DND-41 (cell line): ENCODE measurements around the gene NACA.

Source experiments
- ATAC-seq: fragments of 200-7000 bp; cut with Tn5 transposase; 3 replicates; pipeline ENCODE4 v1.9.1; 2021; ENCODE audit warnings: low read depth; ENCODE audit not compliant: insufficient read depth
- DNase-seq: peaks from one replicate; pipeline ENCODE4 v3.0.0-alpha.2; 2020
- H2AFZ ChIP-seq: 2 replicates; pipeline ENCODE4 v1.6.0; 2012; ENCODE audit warnings: low read depth, low read length
- H3K27ac ChIP-seq: 2 replicates; pipeline ENCODE4 v1.5.1; 2012; ENCODE audit warnings: low read length, inconsistent platforms
- H3K27me3 ChIP-seq: fragments of 200-600 bp; sonication (generic); 2 replicates; pipeline ENCODE4 v1.6.0; 2012; ENCODE audit warnings: low read length, mild to moderate bottlenecking, inconsistent platforms; ENCODE audit not compliant: insufficient read depth, poor library complexity
- H3K36me3 ChIP-seq: 2 replicates; pipeline ENCODE4 v1.5.1; 2012; ENCODE audit warnings: low read length, inconsistent platforms; ENCODE audit not compliant: insufficient read depth
- H3K4me1 ChIP-seq: 2 replicates; pipeline ENCODE4 v1.5.1; 2012; ENCODE audit warnings: mild to moderate bottlenecking, low read length; ENCODE audit not compliant: insufficient read depth
- H3K4me2 ChIP-seq: 2 replicates; pipeline ENCODE4 v1.6.0; 2012; ENCODE audit warnings: mild to moderate bottlenecking, moderate library complexity, low read length, inconsistent platforms; ENCODE audit not compliant: insufficient read depth
- H3K4me3 ChIP-seq, 2 experiments: fragments of 200-600 bp in 1 of 2; shearing (Covaris generic) in 1 of 2; 2 replicates each; pipeline ENCODE4 v1.5.1; 2012 to 2016; ENCODE audit warnings: inconsistent platforms in 2 of 2, low read length in 2 of 2, mild to moderate bottlenecking in 2 of 2, low read depth in 1 of 2, moderate library complexity in 1 of 2
- H3K79me2 ChIP-seq: 2 replicates; pipeline ENCODE4 v1.6.0; 2012; ENCODE audit warnings: low read length, inconsistent platforms; ENCODE audit not compliant: insufficient read depth
- H3K9ac ChIP-seq: 2 replicates; pipeline ENCODE4 v1.6.0; 2012; ENCODE audit warnings: low read depth, mild to moderate bottlenecking, inconsistent platforms, low read length, moderate library complexity
- H3K9me3 ChIP-seq: 2 replicates; pipeline ENCODE4 v1.5.1; 2012; ENCODE audit warnings: low read length, moderate library complexity, mild to moderate bottlenecking, inconsistent platforms; ENCODE audit not compliant: insufficient read depth, severe bottlenecking
- H4K20me1 ChIP-seq: 2 replicates; pipeline ENCODE4 v1.6.0; 2012; ENCODE audit warnings: low read length; ENCODE audit not compliant: insufficient read depth
- CTCF ChIP-seq: IDR thresholded peaks from 2 replicates; pipeline ENCODE4 v1.5.1; 2012; ENCODE audit warnings: borderline replicate concordance, low read length, moderate library complexity, mild to moderate bottlenecking; ENCODE audit not compliant: poor library complexity, severe bottlenecking; ENCODE audit errors: extremely low read depth
- EZH2 ChIP-seq: IDR thresholded peaks from 3 replicates; pipeline ENCODE4 v1.6.1; 2012; ENCODE audit warnings: borderline replicate concordance, low read depth, mild to moderate bottlenecking, moderate library complexity, low read length, inconsistent platforms; ENCODE audit not compliant: severe bottlenecking

Gene NACA

GRCh38 chr12:56724972-56725722 lies at the start of gene NACA:
Gene NACA, minus strand, starts transcription at chr12:56725299. Its CDS starts 778 bp downstream, at chr12:56724521.
- peak within 1 kb of the TSS; percentile 98 for H3K4me2 ChIP-seq
- H3K9ac ChIP-seq = peak within 1 kb of the TSS; percentile 85
- H3K9me3 ChIP-seq = no peaks in the 10 kb centered on the region
- H3K79me2 ChIP-seq = peaks cover 50% of the 10 kb centered on the region
- peak within 1 kb of the TSS; percentile 88 to 93 for H3K4me3 ChIP-seq
- H4K20me1 ChIP-seq = peaks cover 42% of the 10 kb centered on the region
- H2AFZ ChIP-seq = peak within 1 kb of the TSS; percentile 82
- no peak for TF ChIP-seq CTCF
- TF ChIP-seq EZH2 = no peak
- H3K36me3 ChIP-seq = peaks cover 62% of the 10 kb centered on the region
- H3K4me1 ChIP-seq = peaks cover 60% of the 10 kb centered on the region
- H3K27ac ChIP-seq = peak within 1 kb of the TSS; percentile 89
- ATAC-seq (peak; percentile 91), DNase-seq (peak; percentile 100)
- no peaks in the 10 kb centered on the region for H3K27me3 ChIP-seq

GRCh38 chr12:56773113-56773512 lies 48.0 kb upstream of the NACA start:
- no peak overlapping the region for H3K9ac ChIP-seq
- H2AFZ ChIP-seq = no peak overlapping the region
- no peaks in the 10 kb centered on the region for H4K20me1 ChIP-seq
- H3K4me2 ChIP-seq = no peak overlapping the region
- ATAC-seq (no peak), DNase-seq (no peak)
- no peaks in the 10 kb centered on the region for H3K9me3 ChIP-seq
- no peak overlapping the region for H3K4me3 ChIP-seq
- no peaks in the 10 kb centered on the region for H3K27me3 ChIP-seq
- H3K36me3 ChIP-seq = no peaks in the 10 kb centered on the region
- no peaks in the 10 kb centered on the region for H3K79me2 ChIP-seq
- H3K4me1 ChIP-seq = no peaks in the 10 kb centered on the region
- H3K27ac ChIP-seq = no peak overlapping the region
- TF ChIP-seq CTCF (no peak), EZH2 (no peak)

DNA sequence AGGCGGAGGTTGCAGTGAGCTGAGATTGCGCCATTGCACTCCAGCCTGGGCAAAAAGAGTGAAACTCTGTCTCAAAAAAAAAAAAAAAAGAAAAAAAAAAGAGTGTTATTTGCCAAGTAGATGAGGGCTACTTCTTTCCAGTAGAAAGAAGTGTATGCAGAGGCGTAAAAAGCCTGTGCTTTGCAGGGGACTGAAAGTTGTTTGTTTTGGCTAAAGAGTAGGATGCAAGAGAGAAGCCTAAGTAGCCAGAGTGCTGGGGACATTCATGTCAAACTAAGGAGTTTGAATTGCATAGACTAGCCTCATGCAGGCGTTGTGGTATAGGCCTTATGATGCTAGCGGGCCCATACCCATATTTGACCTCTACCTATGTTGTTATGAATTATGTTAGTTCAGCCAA lies 47.5 kb upstream of the NACA start:
- H3K36me3 ChIP-seq = no peaks in the 10 kb centered on the region
- TF ChIP-seq CTCF (no peak), EZH2 (no peak)
- DNase-seq = no peak
- no peak overlapping the region for H3K4me2 ChIP-seq
- no peaks in the 10 kb centered on the region for H4K20me1 ChIP-seq
- no peak overlapping the region for H3K4me3 ChIP-seq
- H3K27me3 ChIP-seq = no peaks in the 10 kb centered on the region
- no peak overlapping the region for H3K9ac ChIP-seq
- ATAC-seq = no peak
- no peaks in the 10 kb centered on the region for H3K4me1 ChIP-seq
- no peak overlapping the region for H3K27ac ChIP-seq
- no peak overlapping the region for H2AFZ ChIP-seq
- no peaks in the 10 kb centered on the region for H3K9me3 ChIP-seq
- no peaks in the 10 kb centered on the region for H3K79me2 ChIP-seq
